Measurements from ENCODE around the gene TADA3. TPM values are rescaled to one million over a fixed set of nuclear protein-coding genes. Genes with fewer than 3 reads are reported as not detected.
A peak's percentile ranks its signal among the peaks of the same experiment; 100 is the strongest.

The TADA3 gene
- polyA plus RNA-seq, 3 donors, result 69.4 to 79.8 (median 77.7) TPM

DNA sequence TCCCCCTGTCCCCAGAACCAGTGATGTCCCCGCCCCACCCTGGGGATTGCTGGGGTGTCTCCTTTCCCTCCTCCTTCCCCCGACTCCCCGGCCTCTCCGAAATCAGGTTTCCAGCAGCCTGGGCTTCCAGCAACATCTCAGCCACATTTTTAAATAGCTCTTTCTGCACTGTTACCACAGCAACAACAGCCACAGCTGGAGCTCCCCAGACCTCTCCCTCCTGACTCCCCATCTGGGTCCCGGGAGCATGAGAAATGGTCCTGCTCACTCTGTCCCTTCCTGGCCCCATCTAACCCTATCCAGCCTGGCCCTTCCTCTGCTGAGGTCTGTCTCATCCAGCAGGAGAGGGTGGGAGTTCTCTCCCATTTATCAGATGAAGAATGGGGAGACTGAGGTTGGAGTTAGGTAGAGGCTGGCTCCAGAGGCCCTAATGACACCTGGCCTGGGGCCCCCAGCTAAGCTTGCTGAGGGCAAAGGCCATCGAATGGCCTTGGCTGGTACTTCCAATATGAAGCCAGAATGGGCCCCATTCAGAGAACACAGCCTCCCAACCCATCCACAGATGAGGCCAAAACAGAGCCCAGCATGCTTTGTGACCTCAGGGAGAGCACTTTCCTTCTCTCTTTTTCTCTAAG lies 24.0 kb downstream of the TADA3 start:
- no peak for DNase-seq

DNA sequence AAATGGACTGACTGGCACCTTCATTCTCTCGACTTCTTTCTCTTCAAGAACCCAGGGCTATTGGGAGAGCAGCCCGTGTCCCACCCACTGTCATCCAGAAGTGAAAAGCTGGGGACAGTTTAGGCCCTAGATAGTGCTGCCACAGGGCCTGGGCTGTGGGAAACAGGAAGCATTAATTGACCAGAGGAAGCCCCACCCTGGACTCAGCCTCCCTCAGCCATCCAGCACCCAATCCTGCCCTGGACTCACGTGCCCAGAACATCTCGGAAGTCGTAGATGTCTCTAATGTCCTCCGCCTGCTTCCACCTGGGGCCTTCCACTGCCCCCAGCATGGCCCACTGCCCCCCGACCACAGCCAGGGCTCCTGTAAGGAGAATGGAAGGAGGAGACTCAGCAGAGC lies 24.9 kb downstream of the TADA3 start:
- DNase-seq, result no peak

DNA sequence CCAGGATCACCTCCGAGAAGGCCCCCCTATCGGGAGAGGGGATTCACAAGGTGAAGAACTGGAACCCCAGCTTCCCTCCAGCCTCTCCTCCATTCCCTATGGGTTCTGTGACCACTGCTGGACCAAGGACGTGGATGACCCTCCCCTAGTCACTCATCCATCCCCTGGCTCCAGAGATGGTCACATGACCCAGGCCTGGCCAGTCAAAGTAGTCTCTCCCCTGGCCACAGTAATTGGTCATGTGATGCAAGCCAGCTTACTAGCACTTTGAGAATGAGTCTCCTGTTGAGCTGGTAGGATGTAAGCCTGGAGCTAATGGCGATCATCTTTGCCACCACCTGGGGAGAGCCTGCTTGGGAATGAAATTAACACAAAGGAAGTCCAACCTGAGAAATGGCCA lies 26.4 kb downstream of the TADA3 start:
- no peak for DNase-seq

DNA sequence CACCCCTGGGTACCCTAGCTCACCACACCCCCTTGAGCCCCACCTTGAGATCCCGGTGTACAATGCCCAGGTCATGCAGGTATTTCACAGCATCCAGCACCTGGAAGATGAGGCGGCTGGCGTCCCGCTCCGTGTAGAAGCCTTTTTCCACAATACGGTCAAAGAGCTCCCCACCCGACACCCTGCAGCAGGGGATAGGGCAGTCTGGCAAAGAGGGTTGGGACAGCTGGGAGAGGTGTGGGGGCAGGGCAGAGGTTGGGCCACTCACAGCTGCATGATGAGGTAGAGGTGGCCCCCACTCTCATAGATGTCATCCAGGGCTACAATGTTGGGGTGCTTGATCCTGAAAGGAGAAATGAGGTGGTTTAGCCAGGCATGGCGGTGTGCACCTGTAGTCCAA lies 29.4 kb downstream of the TADA3 start:
- DNase-seq, result no peak

DNA sequence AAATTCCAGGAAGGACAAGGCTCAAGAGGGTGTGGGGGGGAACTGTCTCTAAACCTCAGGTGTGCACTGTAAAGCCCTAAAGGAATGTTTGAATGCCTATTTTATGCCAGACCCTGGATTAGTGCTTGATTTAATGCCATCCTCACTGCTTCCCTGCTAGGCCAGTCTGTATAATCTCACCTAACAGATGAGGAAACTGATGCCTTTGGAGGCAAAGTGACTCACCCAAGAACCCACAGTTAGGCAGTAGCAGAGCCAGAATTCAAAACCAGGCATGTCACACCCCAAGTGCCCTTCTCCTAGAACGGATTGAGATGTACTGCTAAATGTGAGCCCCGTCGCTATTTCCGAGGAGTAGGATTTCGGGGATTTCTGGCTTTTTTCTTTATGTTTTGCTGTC lies 30.4 kb downstream of the TADA3 start:
- no peak for DNase-seq

DNA sequence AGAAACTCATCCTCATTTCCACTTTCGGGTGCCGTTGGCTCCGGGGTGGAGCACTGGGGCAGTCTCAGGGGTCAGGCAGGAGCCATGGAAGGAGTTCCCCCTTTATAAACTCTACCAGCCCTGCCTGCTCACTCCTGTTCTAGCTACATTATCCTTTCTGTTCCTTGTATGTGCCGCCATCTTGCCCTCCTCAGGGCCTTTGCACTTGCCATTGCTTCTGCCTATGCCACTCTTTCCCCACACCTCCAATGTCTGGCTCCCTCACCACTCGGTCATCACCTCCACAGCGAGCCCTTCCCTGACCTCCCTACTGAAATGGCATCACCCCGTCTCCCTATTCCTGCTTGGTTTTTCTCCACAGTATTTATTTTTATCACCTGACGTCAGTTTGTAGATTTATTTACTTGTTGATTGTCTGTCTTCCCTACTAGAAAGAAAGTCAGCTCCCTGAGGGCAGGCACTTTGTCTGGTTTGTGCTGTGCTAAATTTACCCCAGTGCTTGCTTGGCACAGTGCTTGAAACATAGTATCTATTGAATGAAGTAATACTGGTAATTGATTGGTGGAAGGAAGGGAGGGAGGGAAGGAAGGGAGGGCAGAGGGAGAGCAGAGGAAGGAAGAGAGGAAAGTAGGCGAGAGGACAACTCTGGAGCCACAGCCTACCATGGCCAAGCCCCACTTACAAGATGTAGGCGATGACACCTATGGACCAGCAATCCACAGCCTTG lies 31.3 kb downstream of the TADA3 start:
- DNase-seq, result no peak

DNA sequence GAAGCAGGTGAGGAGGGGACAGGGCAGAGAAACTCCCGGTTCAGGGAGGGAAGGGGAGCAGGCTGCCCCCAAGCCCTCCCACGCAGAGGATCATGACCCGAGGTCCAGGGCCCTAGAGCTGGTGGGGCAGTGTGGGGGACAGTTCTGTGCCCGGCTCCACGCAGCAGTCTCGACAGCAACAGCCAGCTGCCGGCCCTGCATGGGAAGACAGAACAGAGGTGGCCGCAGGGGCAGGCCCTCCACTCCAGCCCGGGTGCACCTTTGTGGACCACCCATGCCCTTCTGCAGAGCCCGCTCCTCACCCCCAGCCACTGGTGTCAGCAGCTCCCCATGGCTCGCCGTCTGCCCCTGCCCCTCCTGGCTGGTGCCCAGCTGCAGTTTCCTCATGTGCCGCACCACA lies 34.8 kb downstream of the TADA3 start:
- DNase-seq, result no peak

DNA sequence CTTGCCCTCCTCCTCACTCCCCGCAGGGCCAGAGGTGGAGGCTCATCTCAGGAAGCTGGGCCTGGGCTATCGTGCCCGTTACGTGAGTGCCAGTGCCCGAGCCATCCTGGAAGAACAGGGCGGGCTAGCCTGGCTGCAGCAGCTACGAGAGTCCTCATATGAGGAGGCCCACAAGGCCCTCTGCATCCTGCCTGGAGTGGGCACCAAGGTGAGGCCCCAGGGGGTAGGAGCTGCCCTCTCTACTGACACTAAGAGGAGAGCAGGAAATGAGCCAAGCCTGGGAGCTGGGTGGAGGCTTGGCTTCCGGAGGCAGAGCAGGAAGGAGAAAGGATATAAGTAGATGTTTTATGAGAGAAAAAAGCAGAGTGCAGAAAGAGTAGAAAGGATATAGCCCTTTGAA lies 37.6 kb downstream of the TADA3 start:
- DNase-seq, result no peak

DNA sequence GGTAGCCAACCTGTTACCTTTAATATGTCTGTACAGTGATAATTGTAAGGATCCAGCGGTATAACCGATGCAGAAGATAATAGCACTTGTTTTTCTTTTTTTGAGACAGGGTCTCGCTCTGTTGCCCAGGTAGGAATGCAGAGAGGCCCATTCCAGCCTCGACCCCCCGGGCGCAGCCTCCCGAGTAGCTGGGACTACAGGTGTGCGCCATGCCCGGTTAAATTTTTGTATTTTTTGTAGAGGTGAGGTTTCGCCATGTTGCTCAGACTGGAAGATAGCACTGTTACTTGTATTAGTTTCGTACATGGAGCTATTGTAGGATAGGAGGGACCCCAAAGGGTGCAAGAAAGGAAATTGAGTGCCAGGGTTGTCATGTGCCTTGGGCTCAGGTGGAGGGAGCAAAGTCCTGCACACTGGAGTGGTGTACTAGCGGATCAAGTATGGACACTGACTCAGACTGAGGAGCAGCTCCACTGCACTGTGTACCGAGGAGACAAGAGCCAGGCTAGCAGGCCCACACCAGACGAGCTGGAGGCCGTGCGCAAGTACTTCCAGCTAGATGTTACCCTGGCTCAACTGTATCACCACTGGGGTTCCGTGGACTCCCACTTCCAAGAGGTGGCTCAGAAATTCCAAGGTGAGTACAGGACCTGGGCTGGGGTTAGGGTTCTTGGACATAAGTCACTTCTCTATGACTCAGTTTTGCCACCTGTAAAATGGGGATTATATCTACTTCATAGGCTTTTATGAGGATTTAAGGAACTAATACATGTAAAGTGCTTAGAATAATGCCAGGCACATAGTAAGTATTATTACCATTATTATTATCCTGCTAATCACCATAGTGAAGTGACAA lies 41.5 kb downstream of the TADA3 start:
- no peak for DNase-seq

DNA sequence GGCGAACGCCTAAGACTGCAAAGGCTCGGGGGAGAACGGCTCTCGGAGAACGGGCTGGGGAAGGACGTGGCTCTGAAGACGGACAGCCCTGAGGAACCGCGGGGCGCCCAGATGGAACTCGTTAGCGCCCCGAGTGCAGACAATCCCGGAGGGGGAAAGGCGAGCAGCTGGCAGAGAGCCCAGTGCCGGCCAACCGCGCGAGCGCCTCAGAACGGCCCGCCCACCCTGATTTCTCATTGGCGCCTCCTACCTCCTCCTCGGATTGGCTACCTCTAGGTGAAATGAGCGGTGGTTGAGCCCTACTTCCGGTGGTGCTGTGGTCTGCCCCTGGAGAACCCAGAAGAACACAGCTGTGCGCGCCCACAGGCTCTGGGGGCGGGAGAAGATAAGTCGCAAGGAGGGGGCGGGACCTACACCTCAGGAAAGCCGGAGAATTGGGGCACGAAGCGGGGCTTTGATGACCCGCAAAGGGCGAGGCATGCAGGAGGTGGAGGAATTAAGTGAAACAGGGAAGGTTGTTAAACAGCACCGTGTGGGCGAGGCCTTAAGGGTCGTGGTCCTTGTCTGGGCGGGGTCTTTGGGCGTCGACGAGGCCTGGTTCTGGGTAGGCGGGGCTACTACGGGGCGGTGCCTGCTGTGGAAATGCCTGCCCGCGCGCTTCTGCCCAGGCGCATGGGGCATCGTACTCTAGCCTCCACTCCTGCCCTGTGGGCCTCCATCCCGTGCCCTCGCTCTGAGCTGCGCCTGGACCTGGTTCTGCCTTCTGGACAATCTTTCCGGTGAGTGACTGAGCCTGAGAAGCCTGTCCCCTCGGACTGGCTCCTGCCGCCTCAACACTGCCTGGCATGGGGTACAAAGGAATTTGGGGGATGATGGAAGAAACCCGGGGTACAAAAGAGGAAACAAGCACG lies 42.4 kb downstream of the TADA3 start, which contains the start of gene OGG1:
Gene OGG1 (plus strand): TSS at position 308 of the 911 bp plus-strand sequence. CDS start 335 bp downstream, at position 643.
- DNase-seq, result peak; percentile 98

DNA sequence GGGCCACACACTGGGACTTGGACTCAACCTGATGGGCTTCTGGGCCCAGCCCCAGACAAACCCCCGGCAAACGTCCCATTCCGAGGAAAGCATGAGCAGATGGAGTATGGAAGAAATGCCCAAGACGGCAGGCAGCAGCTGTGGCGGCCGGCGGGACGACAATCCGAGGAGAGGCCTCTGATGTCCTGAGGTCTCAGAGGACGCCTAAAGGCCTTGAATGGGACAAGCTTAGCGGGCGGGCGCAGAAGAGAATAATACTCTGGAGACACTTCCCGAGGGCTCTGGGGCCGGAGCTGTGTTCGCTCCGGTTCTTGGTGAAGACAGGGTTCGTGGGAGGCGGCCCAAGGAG lies 43.0 kb downstream of the TADA3 start:
- no peak for DNase-seq

DNA sequence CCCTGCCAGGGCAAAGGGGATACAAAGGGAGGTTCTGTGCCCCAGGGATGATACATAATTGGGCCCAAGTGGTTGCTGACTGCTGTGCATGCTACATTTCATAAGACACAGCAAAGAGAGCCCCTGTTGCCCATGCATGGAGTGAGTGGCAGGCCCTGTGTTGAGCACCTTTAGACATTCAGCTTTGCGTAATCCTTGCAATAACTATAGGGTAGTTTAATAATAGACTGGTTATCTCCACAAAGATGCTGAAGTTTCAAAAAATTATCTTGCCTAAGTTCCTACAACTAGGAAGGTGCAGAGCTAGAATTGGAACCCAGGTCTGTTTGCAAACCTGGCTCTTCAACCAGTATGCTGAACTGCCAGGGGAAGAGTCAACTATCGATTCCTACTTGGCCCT lies 44.2 kb downstream of the TADA3 start:
- DNase-seq, result no peak

DNA sequence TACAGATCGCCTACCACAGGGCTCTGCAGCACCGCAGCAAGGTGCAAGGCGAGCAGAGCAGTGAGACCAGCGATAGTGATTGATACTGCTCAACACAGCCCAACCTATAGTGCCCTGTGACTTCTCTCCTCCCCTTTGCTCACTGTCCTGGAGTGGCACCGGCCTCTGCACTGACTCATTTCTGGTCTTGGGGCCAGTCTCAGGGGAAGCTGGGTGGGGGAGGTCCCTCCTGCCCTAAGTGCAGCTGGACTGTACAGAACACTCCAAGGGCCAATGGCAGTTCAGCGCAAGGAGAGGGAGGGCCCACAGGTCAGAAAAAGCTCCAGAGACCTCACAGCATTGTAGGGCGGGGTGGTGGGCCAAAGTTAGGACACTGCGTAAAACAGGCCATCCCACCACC lies 45.0 kb downstream of the TADA3 start:
- no peak for DNase-seq

DNA sequence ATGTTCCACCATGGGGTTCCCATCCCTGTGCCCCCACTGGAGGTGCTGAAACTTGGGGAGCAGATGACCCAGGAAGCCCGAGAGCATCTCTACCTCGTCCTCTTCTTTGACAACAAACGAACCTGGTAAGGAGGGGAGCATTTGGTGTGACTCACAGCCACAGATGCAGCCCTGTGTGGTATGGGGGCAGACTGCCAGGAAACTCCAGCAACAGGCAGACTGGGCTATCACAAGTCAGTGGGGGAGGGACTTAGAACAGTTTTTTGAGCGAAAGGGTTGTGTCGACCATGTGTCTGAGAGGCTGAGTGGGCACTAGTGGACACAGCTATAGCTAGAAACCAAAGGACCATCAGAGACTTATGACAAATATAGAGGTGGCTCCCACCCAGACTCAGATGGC lies 45.9 kb downstream of the TADA3 start:
- DNase-seq, result no peak

DNA sequence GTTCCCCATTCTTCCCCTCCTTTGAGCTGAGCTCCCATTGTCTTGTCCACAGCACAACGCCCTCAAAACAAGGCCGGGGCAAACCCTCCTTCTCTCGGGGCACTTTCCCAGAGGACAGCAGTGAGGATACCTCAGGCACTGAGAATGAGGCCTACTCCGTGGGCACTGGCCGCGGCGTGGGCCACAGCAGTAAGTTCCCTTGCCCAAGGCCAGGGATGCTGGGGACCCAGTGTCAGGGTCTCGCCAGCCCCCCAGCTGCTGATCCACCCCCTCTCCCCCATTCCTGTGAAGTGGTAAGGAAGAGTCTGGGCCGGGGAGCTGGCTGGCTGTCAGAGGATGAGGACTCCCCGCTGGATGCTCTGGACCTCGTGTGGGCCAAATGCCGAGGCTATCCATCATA lies 46.8 kb downstream of the TADA3 start:
- no peak for DNase-seq

DNA sequence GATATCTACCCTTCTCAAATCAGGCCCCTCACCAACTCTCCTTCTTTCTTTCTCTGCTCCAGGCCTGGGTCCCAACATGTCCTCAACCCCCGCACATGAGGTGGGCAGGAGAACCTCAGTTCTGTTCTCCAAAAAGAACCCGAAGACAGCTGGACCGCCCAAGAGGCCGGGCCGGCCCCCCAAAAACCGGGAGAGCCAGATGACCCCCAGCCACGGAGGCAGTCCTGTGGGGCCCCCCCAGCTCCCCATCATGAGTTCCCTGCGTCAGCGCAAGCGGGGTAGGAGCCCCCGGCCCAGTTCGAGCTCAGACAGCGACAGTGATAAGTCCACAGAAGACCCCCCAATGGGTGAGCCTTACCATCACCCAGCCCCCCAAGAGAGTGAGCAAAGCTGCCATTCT lies 48.1 kb downstream of the TADA3 start:
- no peak for DNase-seq

DNA sequence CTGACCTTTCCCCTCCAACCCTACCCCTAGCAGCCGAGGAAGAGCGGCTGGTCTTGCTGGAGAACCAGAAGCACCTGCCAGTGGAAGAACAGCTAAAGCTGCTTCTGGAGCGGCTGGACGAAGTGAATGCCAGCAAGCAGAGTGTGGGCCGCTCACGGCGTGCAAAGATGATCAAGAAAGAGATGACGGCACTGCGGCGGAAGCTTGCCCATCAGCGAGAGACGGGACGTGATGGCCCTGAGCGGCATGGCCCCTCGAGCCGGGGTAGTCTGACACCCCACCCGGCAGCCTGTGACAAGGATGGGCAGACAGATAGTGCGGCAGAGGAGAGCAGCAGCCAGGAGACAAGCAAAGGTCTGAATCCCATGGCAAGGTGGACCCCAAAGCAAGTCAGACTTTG lies 48.7 kb downstream of the TADA3 start:
- DNase-seq, result no peak

DNA sequence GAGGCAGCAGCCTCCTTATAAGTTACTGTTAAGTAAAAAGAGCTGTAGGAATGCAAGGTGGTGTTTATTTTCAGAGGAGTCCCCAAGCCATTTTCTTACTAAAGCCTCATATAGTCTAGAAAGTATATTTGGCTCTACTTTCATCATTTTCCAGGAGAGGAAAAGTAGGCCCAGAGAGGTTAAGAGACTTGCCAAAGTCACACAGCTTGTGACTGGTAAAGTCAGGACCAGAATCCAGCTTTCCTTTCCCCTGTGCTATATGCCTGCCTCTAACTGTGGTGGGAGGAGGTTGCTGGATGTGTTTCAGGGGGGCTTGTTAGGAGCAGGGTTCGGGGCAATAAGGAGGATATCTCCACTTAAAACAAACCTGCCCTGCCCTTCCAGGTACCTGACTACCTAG lies 49.7 kb downstream of the TADA3 start:
- DNase-seq, result no peak

DNA sequence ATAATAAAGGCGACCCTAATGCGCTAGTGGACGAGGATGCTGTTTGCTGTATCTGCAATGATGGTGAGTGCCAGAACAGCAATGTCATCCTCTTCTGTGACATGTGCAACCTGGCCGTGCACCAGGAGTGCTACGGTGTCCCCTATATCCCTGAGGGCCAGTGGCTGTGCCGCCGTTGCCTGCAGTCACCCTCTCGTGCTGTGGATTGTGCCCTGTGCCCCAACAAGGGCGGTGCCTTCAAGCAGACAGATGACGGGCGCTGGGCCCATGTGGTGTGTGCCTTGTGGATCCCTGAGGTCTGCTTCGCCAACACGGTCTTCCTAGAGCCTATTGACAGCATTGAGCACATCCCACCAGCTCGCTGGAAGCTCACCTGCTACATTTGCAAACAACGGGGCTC lies 53.1 kb downstream of the TADA3 start:
- no peak for DNase-seq

DNA sequence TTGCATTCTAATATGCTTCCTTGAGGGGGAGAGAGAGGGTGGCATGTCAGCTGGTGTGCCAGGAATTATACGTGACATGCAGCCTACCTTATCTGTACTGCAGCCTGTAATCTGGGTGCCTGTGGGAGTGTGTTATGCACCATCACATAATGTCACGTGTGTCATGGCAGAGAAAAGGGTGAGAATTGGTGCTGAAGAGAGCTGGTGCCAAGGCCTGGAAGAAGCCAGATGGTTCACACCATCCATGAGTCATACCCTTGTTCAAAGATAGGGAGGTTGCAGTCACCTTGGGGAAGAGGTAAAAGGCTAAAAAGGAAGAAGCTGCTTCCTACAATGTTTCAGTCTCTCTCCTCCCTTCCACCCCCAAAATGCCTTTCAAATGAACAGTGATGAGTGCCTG lies 55.4 kb downstream of the TADA3 start:
- DNase-seq, result no peak

DNA sequence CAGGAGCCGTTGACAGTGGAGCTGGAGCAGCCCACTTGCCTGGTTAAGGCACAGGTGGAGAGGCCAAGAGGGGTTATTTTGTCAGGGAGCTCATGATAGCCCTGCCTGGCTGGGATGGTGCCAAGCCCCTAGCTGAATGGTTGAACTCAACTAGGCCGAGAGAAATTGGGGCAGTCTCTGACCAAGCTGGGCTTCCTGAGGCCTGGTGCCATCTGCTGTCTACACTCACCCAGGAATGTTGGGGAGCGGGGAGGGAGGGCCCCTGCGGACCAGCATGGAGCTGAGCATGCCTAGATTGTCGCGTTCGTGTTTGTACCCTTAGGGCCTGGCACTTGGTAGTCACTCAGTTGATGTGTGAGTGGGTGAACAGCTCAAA lies 59.5 kb downstream of the TADA3 start:
- no peak for DNase-seq

All from renal pelvis (tissue), 4 donors.